SK-N-SH (cell line): ENCODE results near the gene CLDN5. TPM values are rescaled to one million over a fixed set of nuclear protein-coding genes. Genes with fewer than 3 reads are reported as not detected.

ENCODE experiments used
- CTCF ChIA-PET: fragments of 300-600, 350-600 bp; formaldehyde crosslinking; extraction: SDS; loops from one replicate; lab custom pipeline; 2021; lab: Yijun Ruan, JAX
- POLR2A ChIA-PET: fragments of 350-600 bp; sonication (Branson Sonifier 250); formaldehyde crosslinking; extraction: SDS; loops from one replicate; lab custom pipeline; 2020; ENCODE audit warnings: antibody characterized with exemption, inconsistent platforms; lab: Yijun Ruan, JAX
- DNase-seq: peaks from one replicate; pipeline ENCODE4 v3.0.0; 2012
- H2AFZ ChIP-seq: fragments of 200-600 bp; sonication (generic); 2 replicates; pipeline ENCODE4 v1.8.1; 2016; ENCODE audit warnings: antibody characterized with exemption, mild to moderate bottlenecking, low read depth
- H3F3A ChIP-seq: fragments of 200-600 bp; sonication (generic); replicated peaks from 2 replicates; pipeline ENCODE3; 2016; ENCODE audit warnings: antibody characterized with exemption, mild to moderate bottlenecking; ENCODE audit not compliant: insufficient read depth
- H3K27ac ChIP-seq, 2 experiments: fragments of 200-500 bp in 1 of 2; fragments of 200-600 bp in 1 of 2; sonication (Bioruptor generic) in 1 of 2; sonication (generic), shearing (Covaris generic) in 1 of 2; 2 replicates each; pipeline versions ENCODE4 v1.5.1 to v1.6.1; 2014 to 2016; ENCODE audit warnings: low read depth in 2 of 2, inconsistent platforms in 1 of 2, low read length in 1 of 2, mild to moderate bottlenecking in 1 of 2, mixed read lengths in 1 of 2
- H3K27me3 ChIP-seq: fragments of 200-600 bp; sonication (generic), shearing (Covaris generic); 2 replicates; pipeline ENCODE4 v1.6.1; 2016; ENCODE audit warnings: mixed run types; ENCODE audit not compliant: insufficient read depth
- H3K36me3 ChIP-seq, 2 experiments: fragments of 200-500 bp in 1 of 2; fragments of 200-600 bp in 1 of 2; sonication (Bioruptor generic) in 1 of 2; sonication (generic) in 1 of 2; replicated peaks in 1 of 2; 2 replicates each; pipeline versions ENCODE3 to v1.5.1; 2014 to 2016; ENCODE audit warnings: low read length in 1 of 2, mild to moderate bottlenecking in 1 of 2; ENCODE audit not compliant: insufficient read depth in 2 of 2, control insufficient read depth in 1 of 2
- H3K4me1 ChIP-seq, 2 experiments: fragments of 200-500 bp in 1 of 2; fragments of 200-600 bp in 1 of 2; sonication (Bioruptor generic) in 1 of 2; sonication (generic), shearing (Covaris generic) in 1 of 2; 2 replicates each; pipeline versions ENCODE4 v1.5.1 to v1.6.1; 2014 to 2016; ENCODE audit warnings: low read depth in 1 of 2, low read length in 1 of 2, mixed run types in 1 of 2; ENCODE audit not compliant: insufficient read depth in 2 of 2, control insufficient read depth in 1 of 2
- H3K4me2 ChIP-seq: fragments of 200-600 bp; sonication (generic), shearing (Covaris generic); 2 replicates; pipeline ENCODE4 v1.6.1; 2017; ENCODE audit warnings: mixed run types
- H3K4me3 ChIP-seq, 2 experiments: fragments of 200-500 bp in 1 of 2; fragments of 200-600 bp in 1 of 2; sonication (Bioruptor generic) in 1 of 2; sonication (generic), shearing (Covaris generic) in 1 of 2; 2 replicates each; pipeline versions ENCODE4 v1.5.1 to v1.8.1; 2014 to 2016; ENCODE audit warnings: low read depth in 2 of 2, inconsistent platforms in 1 of 2, low read length in 1 of 2, mild to moderate bottlenecking in 1 of 2, mixed read lengths in 1 of 2, moderate library complexity in 1 of 2
- H3K79me2 ChIP-seq: fragments of 200-600 bp; sonication (generic); 2 replicates; pipeline ENCODE4 v1.8.1; 2017; ENCODE audit warnings: mild to moderate bottlenecking; ENCODE audit not compliant: insufficient read depth
- H3K9ac ChIP-seq: fragments of 200-600 bp; sonication (generic); 2 replicates; pipeline ENCODE4 v1.6.1; 2017; ENCODE audit warnings: mixed run types
- H3K9me2 ChIP-seq: fragments of 200-600 bp; sonication (generic); 2 replicates; pipeline ENCODE4 v1.6.1; 2017; ENCODE audit warnings: mixed run types
- H3K9me3 ChIP-seq: fragments of 200-600 bp; sonication (generic); 2 replicates; pipeline ENCODE4 v1.6.1; 2017; ENCODE audit warnings: mixed run types, mild to moderate bottlenecking, moderate library complexity
- H4K20me1 ChIP-seq: fragments of 200-600 bp; sonication (generic); 2 replicates; pipeline ENCODE4 v1.6.1; 2017; ENCODE audit warnings: mild to moderate bottlenecking, mixed run types; ENCODE audit not compliant: insufficient read depth
- CHD2 ChIP-seq: fragments of 150-350 bp; IDR thresholded peaks from 2 replicates; pipeline ENCODE4 v1.6.1; 2018; ENCODE audit warnings: low read length; ENCODE audit not compliant: partially characterized antibody
- FOSL2 ChIP-seq: IDR thresholded peaks from 2 replicates; pipeline ENCODE4 v1.4.0; 2012; ENCODE audit warnings: low read depth, mild to moderate bottlenecking, moderate library complexity, borderline replicate concordance
- FOXJ3 ChIP-seq: sonication (generic); formaldehyde crosslinking; IDR thresholded peaks from 2 replicates; pipeline ENCODE4 v1.5.1; 2020; ENCODE audit warnings: mild to moderate bottlenecking, missing genetic modification reagents
- GABPA ChIP-seq: IDR thresholded peaks from 2 replicates; pipeline ENCODE4 v1.4.0; 2012; ENCODE audit warnings: low read depth, mild to moderate bottlenecking
- JUND ChIP-seq: IDR thresholded peaks from 2 replicates; pipeline ENCODE4 v1.4.0; 2012
- MXI1 ChIP-seq: IDR thresholded peaks from 2 replicates; pipeline ENCODE4 v1.6.1; 2012; ENCODE audit warnings: mild to moderate bottlenecking, low read depth, low read length, improper control_type of control experiment
- NFIC ChIP-seq: IDR thresholded peaks from 2 replicates; pipeline ENCODE4 v1.4.0; 2012; ENCODE audit warnings: borderline replicate concordance
- NRF1 ChIP-seq: IDR thresholded peaks from 2 replicates; pipeline ENCODE4 v1.6.1; 2012; ENCODE audit warnings: low read depth, mild to moderate bottlenecking, low read length
- PBX3 ChIP-seq: IDR thresholded peaks from 2 replicates; pipeline ENCODE4; 2012
- RAD21 ChIP-seq: IDR thresholded peaks from 2 replicates; pipeline ENCODE4 v1.6.1; 2012; ENCODE audit warnings: mild to moderate bottlenecking, low read length
- SMC3 ChIP-seq: IDR thresholded peaks from 2 replicates; pipeline ENCODE4 v1.6.1; 2012; ENCODE audit warnings: low read depth, low read length, improper control_type of control experiment
- TAF1 ChIP-seq: IDR thresholded peaks from 2 replicates; pipeline ENCODE4 v1.6.1; 2012; ENCODE audit warnings: low read depth, mild to moderate bottlenecking, low read length, moderate library complexity, borderline replicate concordance
- TCF12 ChIP-seq: IDR thresholded peaks from 2 replicates; pipeline ENCODE4 v1.4.0; 2012
- TEAD4 ChIP-seq: IDR thresholded peaks from 2 replicates; pipeline ENCODE4 v1.4.0; 2012; ENCODE audit warnings: mild to moderate bottlenecking, borderline replicate concordance; ENCODE audit not compliant: insufficient read depth
- WGBS: methylation state at CpG from one replicate; pipeline ENCODE4 v1.1.6; 2017; ENCODE audit warnings: low lambda C conversion rate; 5-methylcytosine and 5-hydroxymethylcytosine counted together
- polyA plus RNA-seq, 3 experiments: library from polyadenylated mRNA; depleted of rRNA; stranded (reverse); fragments of >200 nt; gene quantifications; 2 replicates each; pipeline ENCODE4 v1.2.3, GENCODE V29; 2012
- TF ChIP-seq, protein P1 (sequence below): IDR thresholded peaks from 2 replicates; pipeline ENCODE4 v1.4.0; 2012; ENCODE audit warnings: low read depth, borderline replicate concordance

CLDN5 gene
- polyA plus RNA-seq, 1 of the 3 experiments (the other 2 are of a cell fraction), result not detected

- no peak overlapping the region for H3K4me2 ChIP-seq
- no peaks in the 10 kb centered on the region for H3K9me2 ChIP-seq
- WGBS, result 57% methylated on average over 9 of the region's 9 CpGs
- TF ChIP-seq JUND (peak; percentile 49), NRF1 (no peak), TCF12 (peak; percentile 51), NFIC (peak; percentile 52), FOSL2 (peak; percentile 70; the same call in 1 of the 2 replicates), SMC3 (no peak)
- TF ChIP-seq, protein P1, sequence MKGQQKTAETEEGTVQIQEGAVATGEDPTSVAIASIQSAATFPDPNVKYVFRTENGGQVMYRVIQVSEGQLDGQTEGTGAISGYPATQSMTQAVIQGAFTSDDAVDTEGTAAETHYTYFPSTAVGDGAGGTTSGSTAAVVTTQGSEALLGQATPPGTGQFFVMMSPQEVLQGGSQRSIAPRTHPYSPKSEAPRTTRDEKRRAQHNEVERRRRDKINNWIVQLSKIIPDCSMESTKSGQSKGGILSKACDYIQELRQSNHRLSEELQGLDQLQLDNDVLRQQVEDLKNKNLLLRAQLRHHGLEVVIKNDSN, result no peak
- H3K36me3 ChIP-seq, result no peaks in the 10 kb centered on the region
- H2AFZ ChIP-seq, result no peak overlapping the region
- no peak overlapping the region for H3K9ac ChIP-seq
- H3K27me3 ChIP-seq, result no peaks in the 10 kb centered on the region
- H3K4me3 ChIP-seq, result no peak overlapping the region
- POLR2A ChIA-PET, result no interaction called here
- H3K27ac ChIP-seq, result no peak overlapping the region
- DNase-seq, result no peak
- H4K20me1 ChIP-seq, result no peaks in the 10 kb centered on the region
- H3F3A ChIP-seq, result no peaks in the 10 kb centered on the region
- H3K79me2 ChIP-seq, result no peaks in the 10 kb centered on the region
- no peaks in the 10 kb centered on the region for H3K4me1 ChIP-seq
- no peaks in the 10 kb centered on the region for H3K9me3 ChIP-seq
- CTCF ChIA-PET, result interaction anchor here (0.9 to 1.6 kb wide), 3 partner anchors 8 to 62 kb away, joined by 3 to 7 read pairs (median 4); no protein-coding TSS in a partner anchor
These were observed 44.4 kb upstream of the CLDN5 start for GRCh38 chr22:19568337-19569275.

GRCh38 chr22:19567157-19568009 lies 43.2 kb upstream of the CLDN5 start:
- WGBS, result 78% methylated on average over 24 of the region's 24 CpGs
- TF ChIP-seq JUND (no peak), TAF1 (no peak), TEAD4 (no peak), GABPA (no peak), RAD21 (no peak), MXI1 (no peak), FOXJ3 (CRISPR knock-in tag) (no peak), CHD2 (no peak), PBX3 (no peak)

More at GRCh38 chr22:19567157-19568009, 43.2 kb upstream of the CLDN5 start:
- H3K9me3 ChIP-seq, result no peaks in the 10 kb centered on the region
- no peak overlapping the region for H3K4me3 ChIP-seq
- H3K27ac ChIP-seq, result no peak overlapping the region
- H3K79me2 ChIP-seq, result no peaks in the 10 kb centered on the region
- POLR2A ChIA-PET, result no interaction called here
- H4K20me1 ChIP-seq, result no peaks in the 10 kb centered on the region
- no peaks in the 10 kb centered on the region for H3K36me3 ChIP-seq
- no peaks in the 10 kb centered on the region for H3K4me1 ChIP-seq
- no peaks in the 10 kb centered on the region for H3F3A ChIP-seq
- no peaks in the 10 kb centered on the region for H3K9me2 ChIP-seq
- H3K27me3 ChIP-seq, result no peaks in the 10 kb centered on the region
- CTCF ChIA-PET, result interaction anchor here (1.5 to 1.6 kb wide), 2 partner anchors 45 to 63 kb away, joined by 4 to 7 read pairs; no protein-coding TSS in a partner anchor
- no peak overlapping the region for H3K4me2 ChIP-seq
- H2AFZ ChIP-seq, result no peak overlapping the region
- H3K9ac ChIP-seq, result no peak overlapping the region
- DNase-seq, result no peak
